NCI-H2107 (cell line): ENCODE measurements around the gene SYNC.
A peak's percentile ranks its signal among the peaks of the same experiment; 100 is the strongest.
"Not testable (repeated sequence)": the region's sequence is repeated elsewhere in the genome, so short reads cannot be mapped to it uniquely, and the experiment has no call there.

Experiments
- DNase-seq: peaks from one replicate; lab custom pipeline; 2025; lab: John Stamatoyannopoulos, UW

SYNC gene

DNA sequence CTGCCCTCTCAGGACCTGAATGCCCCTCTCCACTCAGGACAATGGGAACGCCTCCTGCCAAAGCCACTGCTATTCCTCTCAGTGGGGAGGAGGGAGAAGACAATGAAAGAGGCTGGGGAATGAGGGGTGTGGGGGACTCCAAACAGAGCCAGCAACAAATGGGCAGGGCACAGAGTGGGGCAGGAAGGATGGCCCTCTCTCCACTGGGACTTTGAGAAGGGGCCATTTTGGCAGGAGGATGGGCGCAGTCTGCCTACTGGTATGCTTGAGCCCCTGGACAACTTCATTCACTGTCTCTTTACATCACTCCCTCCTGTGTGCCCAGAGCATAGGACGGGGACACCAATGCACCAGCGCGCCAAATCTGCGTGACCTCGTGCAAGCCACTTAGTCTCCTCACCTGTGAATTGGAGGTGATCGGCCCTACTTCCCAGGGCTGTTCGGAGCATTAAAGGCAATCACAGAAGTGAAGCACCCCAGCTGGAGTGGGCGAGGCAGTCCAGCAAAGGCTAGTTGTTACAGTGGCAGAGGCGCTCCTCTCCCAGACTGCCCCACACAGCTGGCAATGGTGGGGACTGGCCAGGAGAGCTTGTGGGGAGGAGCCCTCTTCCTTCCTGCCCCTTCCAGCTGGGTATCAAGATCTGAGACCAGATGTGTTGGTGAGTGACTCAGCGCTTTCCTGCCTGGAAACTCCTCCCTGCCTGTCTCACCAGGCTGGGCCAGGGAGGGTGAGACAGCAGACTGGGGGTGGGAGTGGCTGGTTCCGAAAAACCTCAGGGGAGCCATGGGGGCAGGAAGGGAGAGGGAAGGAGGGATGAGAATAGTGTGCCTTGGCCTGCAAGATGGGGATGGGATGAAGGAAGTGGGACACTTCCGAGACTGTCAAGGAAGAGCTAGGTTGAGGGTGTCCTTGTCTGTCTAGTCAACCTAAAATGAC is 22.4 kb upstream of the SYNC start:
- no peak for DNase-seq

DNA sequence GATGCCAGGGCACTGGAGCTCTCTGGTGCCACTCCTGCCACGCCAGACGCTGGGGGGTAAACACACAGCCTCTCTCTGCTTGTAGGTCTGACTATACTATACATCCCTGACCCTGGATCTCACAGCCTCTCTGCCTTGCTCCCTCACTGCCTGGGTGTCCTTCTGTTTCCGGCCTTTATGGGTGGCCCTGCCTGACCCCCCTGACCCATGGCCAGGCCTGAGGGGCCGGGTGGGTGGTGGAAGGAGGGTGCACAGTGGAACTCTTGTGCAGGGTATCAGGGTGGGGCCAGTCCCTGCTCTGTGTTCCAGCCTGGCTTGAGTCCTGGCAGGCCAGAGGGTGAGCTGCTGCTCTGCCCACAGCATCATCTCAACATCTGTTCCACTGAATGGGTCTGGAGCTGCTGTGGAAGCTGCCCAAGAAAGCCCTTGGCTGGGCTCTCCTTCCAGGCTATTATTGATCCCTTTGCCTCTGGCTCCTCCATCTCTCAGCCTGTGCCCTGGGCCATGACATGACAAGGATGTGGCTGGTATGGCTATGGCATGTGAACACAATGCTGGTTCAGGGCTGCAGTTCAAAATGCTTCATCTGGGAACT is 17.2 kb upstream of the SYNC start:
- DNase-seq = no peak

DNA sequence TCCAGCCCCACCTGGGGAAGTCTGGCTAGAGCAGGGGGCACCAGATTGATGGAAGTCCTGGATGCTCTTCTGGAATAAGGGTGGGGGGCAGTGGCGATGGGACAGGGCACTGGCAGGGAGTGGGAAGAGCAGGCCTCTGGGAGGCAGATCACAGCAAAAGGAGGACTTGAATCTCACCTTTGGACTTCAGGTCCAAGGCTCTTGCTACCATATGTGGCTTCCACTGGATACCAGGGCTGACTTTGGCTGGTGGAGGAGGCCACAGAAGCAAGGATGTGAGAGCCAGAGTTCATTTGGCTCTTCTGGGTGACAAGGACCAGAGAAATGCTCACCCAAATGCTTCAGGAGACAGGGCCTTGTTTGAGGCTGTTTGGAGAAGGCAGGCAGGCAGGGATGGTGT is 16.0 kb upstream of the SYNC start:
- DNase-seq = no peak

DNA sequence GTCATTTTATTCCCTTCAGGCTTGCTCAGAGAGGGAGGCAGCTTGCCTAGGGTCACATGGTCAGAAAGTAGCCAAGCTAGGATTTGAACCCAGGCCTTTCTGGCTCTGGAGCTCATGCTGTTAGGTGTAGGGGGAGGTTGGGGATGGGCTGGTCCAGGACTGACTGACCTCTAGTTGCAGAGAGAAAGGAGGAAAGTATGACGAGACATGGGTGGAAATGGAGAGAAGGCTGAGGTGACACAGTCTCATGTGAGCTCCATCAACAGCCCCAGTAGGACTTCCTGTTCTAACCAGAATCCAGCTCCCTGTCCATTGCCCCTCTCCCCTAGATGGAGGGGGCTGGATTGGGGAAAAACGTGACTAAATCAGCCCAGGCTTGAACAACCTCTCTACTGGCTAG is 15.5 kb upstream of the SYNC start:
- no peak for DNase-seq

DNA sequence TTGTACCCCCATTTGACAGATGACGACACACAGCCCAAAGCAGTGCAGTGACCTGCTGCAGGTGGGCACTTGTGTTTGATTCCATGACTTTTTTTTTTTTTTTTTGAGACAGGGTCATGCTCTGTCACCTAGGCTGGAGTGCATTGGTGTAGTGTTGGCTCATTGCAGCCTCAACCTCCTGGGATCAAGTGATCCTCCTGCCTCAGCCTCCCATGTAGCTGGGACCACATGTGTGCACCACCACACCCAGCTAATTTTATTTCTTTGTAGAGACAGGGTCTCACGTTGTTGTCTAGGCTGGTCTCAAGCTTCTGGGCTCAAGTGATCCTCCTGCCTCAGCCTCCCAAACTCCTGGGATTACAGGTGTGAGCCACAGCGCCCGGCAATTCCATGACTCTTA is 14.9 kb upstream of the SYNC start:
- DNase-seq = no peak

GRCh38 chr1:32716312-32717148 is 14.0 kb upstream of the SYNC start:
- DNase-seq = peak; percentile 97

- no peak for DNase-seq
Observed at GRCh38 chr1:32715901-32716311, 13.3 kb upstream of the SYNC start.

DNA sequence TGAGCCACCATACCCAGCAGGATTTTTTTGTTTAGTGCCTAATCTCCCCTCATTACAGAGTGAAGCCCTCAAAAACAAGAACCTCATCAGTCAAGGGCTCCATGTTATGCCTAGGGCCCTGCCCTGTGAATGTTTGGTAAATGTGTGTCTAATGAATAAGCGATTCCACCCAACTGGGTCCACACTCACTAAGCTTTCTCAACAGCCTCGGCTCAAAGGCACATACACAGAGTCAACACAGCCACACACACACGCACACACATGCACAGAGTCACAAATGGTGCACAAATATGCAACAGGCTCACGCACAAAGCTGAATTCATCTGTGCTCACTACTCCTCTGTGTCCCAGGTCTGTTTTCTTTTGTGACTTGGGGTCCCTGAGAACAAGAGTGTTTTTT is 11.7 kb upstream of the SYNC start:
- no peak for DNase-seq

- DNase-seq = no peak
Observed at GRCh38 chr1:32713081-32713480, 10.5 kb upstream of the SYNC start.

DNA sequence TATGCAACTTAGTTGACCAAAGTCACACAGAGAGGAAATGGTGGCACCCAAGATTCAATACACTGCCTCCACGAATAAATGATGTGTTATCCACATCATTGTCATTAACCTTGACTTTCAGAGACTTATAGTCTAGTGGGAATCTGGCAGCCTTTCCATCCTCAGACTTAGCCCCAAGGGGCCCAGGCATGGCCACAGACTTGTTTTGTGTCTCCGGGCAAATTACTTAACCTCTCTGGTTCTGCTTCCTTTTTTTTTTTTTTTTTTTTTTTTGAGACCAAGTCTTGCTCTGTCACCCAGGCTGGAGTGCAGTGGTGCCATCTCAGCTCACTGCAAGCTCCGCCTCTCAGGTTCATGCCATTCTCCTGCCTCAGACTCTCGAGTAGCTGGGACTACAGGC is 8.7 kb upstream of the SYNC start:
- not testable (repeated sequence) for DNase-seq

- DNase-seq = no peak
Observed at GRCh38 chr1:32709476-32709875, 6.9 kb upstream of the SYNC start.

DNA sequence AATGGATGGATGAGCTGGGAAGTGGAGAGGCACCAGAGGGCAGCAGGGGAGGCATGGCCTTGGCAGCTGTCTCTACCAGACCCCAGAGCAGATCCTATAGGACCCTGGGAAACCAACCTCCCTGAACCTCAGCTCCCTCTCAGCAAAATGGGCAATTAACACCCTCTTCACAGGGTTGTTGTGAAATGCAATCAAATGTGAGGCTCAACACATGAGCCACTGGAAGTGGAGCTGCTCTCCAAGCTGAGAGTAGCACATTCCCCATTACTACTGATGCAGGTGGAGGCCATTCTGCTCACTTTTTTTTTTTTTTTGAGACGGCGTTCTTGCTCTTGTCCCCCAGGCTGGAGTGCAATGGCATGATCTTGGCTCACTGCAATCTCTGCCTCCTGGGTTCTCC is 6.5 kb upstream of the SYNC start:
- DNase-seq = no peak

GRCh38 chr1:32706491-32706890 is 3.9 kb upstream of the SYNC start:
- no peak for DNase-seq

- DNase-seq = no peak
Observed at GRCh38 chr1:32705516-32705915, 2.9 kb upstream of the SYNC start.

- DNase-seq = no peak
Observed at GRCh38 chr1:32703479-32704291, 1.1 kb upstream of the SYNC start.

DNA sequence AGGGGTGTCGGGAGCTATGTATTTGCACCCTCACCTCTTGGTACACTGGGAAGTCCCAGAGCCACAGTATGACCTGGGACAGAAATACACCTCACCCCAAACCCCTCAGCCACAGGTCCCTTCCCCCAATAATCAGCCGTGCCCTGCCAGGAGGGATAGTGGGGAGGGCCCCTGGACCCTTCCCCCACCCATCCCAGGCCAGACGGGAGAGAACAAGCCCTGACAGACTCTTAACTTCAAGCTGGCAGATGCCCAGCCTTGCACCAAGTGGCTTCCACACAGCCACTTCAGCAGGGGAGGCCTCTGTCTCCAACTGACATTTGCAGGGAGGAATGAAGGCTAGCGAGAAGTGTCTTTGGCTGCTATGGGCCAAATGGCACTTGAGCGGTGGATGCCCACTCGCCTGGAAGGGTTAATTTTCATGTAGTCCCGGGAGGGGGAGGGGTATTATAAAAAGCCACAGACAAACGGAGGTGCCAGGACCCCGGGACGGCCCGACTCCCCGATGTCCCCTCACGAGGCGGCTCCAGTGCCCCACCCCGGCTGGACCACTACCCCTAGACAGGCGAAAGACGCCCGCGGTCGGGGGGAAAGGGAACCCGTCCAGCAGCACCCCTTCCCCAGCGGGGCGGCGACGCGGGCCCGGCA is 495 bp downstream of the SYNC start:
- no peak for DNase-seq

GRCh38 chr1:32701421-32701911 is 1.1 kb downstream of the SYNC start:
- no peak for DNase-seq

DNA sequence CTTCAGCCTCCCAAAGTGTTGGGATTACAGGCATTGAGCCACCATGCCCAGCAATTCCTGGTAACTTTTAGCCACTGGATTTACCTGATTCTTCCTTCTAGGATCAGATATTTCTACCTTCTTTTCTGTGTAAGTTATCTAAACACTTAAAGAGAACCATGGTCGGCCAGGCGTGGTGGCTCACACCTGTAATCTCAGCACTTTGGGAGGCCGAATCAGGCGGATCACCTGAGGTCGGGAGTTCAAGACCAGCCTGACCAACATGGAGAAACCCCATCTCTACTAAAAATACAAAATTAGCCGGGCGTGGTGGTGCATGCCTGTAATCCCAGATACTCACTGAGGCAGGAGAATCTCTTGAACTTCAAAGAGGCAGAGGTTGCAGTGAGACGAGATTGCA is 5.6 kb downstream of the SYNC start:
- not testable (repeated sequence) for DNase-seq

- DNase-seq = no peak
Observed at GRCh38 chr1:32696041-32696440, 6.5 kb downstream of the SYNC start.

DNA sequence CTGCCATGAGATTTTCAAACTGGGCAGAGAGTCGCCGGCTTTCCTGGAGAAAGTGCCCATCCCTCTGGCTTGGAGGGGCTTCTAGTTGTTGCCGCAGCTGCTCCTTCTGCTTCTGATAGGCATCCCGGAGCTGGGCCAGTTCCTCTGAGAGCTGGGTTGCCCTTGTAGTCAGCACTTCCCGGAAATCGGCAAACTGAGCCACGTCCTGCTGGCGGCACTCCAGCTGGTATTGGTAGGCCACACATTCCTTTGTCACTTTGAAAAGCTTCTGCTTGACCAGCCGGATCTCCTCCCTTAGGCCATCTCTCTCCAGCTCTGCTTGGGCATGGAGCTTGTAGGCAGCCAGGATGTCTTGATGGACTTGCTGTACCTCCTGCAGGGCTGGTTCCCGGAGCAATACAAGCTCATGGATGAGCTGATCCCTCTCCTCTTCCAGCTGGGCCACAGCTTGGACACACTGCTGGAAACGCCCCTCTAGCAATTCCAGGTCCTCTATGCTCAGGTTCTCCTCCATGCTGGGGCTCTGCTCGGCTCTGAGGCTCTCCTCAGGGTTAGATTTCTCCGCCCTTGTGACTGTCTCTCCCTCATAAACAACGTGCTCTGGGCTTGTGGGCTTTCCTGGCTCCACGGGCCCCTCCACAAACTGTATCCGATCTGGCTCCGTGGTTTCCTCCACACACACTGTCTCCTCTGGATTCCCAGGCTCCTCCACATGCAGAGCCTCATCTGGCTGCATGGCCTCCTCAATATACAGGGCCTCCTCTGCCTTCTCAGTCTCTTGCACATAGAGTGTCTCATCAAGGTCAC is 7.3 kb downstream of the SYNC start:
- no peak for DNase-seq
